ENCODE measurements around the gene TIPARP. TPM values are rescaled to one million over a fixed set of nuclear protein-coding genes. Genes with fewer than 3 reads are reported as not detected.

The TIPARP gene
- total RNA-seq, 4 donors from 2014 or later: 49.8 to 144 (median 72.6) TPM

DNA sequence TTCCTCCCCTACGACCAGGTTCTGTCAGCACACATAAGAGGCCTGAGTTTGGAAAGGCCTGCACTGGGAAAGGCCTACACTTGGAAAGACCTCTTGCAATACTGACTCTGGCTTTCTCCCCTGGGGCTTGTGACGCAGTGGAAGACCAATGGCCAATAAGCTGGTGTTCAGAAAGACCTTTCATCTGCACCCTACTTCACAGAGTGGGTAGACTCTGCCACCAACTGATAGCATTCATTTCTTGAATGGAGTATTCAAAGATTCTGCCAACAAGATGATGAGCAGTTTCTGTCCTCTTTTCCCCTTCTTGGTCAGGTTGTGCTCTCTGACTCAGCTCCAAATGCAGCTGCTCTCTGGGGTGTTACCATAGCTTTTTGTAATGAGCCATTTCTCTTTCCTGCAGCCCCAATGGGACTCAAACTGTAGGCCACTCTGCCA is 48.8 kb downstream of the TIPARP start:
- no peaks in the 10 kb centered on the region for H3K27me3 ChIP-seq
- H3K27ac ChIP-seq: no peak overlapping the region
- TF ChIP-seq, protein P1, sequence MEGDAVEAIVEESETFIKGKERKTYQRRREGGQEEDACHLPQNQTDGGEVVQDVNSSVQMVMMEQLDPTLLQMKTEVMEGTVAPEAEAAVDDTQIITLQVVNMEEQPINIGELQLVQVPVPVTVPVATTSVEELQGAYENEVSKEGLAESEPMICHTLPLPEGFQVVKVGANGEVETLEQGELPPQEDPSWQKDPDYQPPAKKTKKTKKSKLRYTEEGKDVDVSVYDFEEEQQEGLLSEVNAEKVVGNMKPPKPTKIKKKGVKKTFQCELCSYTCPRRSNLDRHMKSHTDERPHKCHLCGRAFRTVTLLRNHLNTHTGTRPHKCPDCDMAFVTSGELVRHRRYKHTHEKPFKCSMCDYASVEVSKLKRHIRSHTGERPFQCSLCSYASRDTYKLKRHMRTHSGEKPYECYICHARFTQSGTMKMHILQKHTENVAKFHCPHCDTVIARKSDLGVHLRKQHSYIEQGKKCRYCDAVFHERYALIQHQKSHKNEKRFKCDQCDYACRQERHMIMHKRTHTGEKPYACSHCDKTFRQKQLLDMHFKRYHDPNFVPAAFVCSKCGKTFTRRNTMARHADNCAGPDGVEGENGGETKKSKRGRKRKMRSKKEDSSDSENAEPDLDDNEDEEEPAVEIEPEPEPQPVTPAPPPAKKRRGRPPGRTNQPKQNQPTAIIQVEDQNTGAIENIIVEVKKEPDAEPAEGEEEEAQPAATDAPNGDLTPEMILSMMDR (IDR thresholded peaks at IDR 0.05): no peak
- TF ChIP-seq EP300 (IDR thresholded peaks at IDR 0.05): no peak
- no peak for TF ChIP-seq POLR2A (IDR thresholded peaks at IDR 0.05)
- no peak for TF ChIP-seq POLR2AphosphoS5 (IDR thresholded peaks at IDR 0.05)
- WGBS, 2 donors (ENCODE audit: low coverage in 1 of 2): 43 to 65% methylated on average over 1 to 2 of the region's 2 CpGs
- H3K9me3 ChIP-seq: no peaks in the 10 kb centered on the region
- H3K36me3 ChIP-seq: no peaks in the 10 kb centered on the region
- H3K4me1 ChIP-seq: no peaks in the 10 kb centered on the region
- H3K4me3 ChIP-seq: no peak overlapping the region
- ATAC-seq: no peak

DNA sequence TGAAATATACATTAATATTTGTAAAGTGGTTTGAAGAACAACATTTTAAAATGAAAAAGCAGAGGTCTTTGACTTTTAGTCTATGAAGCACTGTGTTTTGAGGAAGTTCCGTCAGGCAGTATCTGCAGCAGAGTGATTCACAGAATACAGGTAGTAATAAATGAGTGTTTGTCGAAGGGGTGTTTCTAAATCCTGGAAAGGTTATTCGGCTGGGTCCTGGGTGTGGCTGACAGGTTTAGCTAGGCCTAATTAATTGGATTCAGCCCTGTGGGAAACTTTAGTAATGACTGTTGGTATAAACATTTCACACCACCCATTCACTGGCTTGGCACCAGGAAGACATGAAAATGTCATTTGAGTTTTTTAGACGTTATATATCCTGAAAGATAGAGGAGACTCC is 51.3 kb downstream of the TIPARP start:
- Histone ChIP-seq H3K27ac (no peak overlapping the region), H3K36me3 (no peaks in the 10 kb centered on the region), H3K4me1 (no peaks in the 10 kb centered on the region), H3K9me3 (no peaks in the 10 kb centered on the region), H3K4me3 (no peak overlapping the region), H3K27me3 (no peaks in the 10 kb centered on the region)
- TF ChIP-seq, protein P1 (IDR thresholded peaks at IDR 0.05): no peak
- TF ChIP-seq POLR2AphosphoS5 (IDR thresholded peaks at IDR 0.05) (no peak), POLR2A (IDR thresholded peaks at IDR 0.05) (no peak), EP300 (IDR thresholded peaks at IDR 0.05) (no peak)
- ATAC-seq: no peak
- WGBS, 2 donors (ENCODE audit: low coverage in 1 of 2): 59 to 72% methylated on average over 3 to 4 of the region's 4 CpGs

DNA sequence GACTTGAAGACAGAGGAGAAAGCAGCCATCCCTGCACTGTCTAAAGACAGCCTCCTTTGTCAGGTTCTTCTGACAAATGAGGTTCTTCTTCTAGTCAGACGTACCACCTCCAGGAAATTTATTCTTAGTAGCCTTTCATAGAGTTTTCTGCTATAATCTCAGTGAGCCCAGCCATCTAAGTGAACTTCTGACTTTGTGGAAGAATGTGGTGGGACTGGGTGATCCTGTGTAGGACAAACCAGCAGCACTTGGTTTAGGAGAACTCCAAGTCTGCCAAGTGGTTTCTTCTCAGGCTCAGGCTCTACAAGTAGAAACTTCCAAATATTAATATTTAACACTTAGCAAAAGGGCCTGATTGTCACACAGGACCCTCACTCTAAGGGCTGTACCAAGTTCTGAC is 52.1 kb downstream of the TIPARP start:
- no peaks in the 10 kb centered on the region for H3K4me1 ChIP-seq
- no peak overlapping the region for H3K4me3 ChIP-seq
- H3K27me3 ChIP-seq: no peaks in the 10 kb centered on the region
- H3K9me3 ChIP-seq: no peaks in the 10 kb centered on the region
- WGBS, 2 donors (ENCODE audit: low coverage in 1 of 2): 83% methylated on average over 1 of the region's 1 CpG; no CpG with 5 or more reads in 1 of the 2 donors
- no peak overlapping the region for H3K27ac ChIP-seq
- ATAC-seq: no peak
- H3K36me3 ChIP-seq: no peaks in the 10 kb centered on the region
- no peak for TF ChIP-seq POLR2AphosphoS5 (IDR thresholded peaks at IDR 0.05)
- TF ChIP-seq, protein P1 (IDR thresholded peaks at IDR 0.05): no peak
- no peak for TF ChIP-seq EP300 (IDR thresholded peaks at IDR 0.05)
- TF ChIP-seq POLR2A (IDR thresholded peaks at IDR 0.05): no peak

DNA sequence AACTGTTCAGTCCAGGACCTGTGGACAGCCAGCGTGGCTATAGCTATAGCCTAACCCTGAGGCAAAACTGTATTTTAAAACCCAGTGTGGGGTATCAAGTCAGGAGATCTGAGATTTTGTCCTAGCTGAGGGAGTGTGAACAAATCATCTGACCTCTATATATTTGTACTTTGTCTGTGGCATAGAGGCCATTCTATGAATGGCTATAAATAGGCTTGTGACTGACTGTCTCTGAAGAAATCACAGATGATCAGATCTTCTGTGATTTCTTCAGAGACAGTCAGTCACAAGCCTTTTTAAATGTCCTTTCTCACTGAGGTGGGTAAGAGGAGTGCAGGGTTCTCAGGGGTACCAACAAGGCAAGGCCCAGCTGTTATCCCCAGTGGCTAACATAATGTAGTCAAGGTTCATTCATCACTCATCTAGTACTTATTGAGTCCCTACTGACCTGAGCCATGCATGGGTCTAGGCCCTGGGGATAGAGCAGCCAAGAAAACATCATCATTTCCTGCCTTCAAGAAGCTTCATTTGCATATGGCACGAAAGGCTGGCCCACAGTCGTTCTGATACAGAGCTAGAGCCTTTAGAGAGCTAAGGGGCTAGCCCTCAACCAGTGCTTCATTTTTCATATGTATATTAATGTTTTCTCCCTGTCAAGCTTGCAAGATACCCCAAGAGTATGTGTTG is 53.3 kb downstream of the TIPARP start:
- no peaks in the 10 kb centered on the region for H3K4me1 ChIP-seq
- no peaks in the 10 kb centered on the region for H3K36me3 ChIP-seq
- WGBS, 2 donors (ENCODE audit: low coverage in 1 of 2): 82 to 91% methylated on average over 1 to 3 of the region's 3 CpGs
- no peak for ATAC-seq
- no peak overlapping the region for H3K27ac ChIP-seq
- H3K9me3 ChIP-seq: no peaks in the 10 kb centered on the region
- no peaks in the 10 kb centered on the region for H3K27me3 ChIP-seq
- H3K4me3 ChIP-seq: no peak overlapping the region
- TF ChIP-seq, protein P1 (IDR thresholded peaks at IDR 0.05): no peak
- no peak for TF ChIP-seq EP300 (IDR thresholded peaks at IDR 0.05)
- no peak for TF ChIP-seq POLR2AphosphoS5 (IDR thresholded peaks at IDR 0.05)
- no peak for TF ChIP-seq POLR2A (IDR thresholded peaks at IDR 0.05)

All from gastroesophageal sphincter (tissue), 4 donors.